Stimulated activated CD8-positive, alpha-beta memory T cell treated with anti-CD3 and anti-CD28 coated beads, Interleukin-4, amount 100 ng/mL, for 48 hours (primary cell): Measurements from ENCODE around the gene EPAS1.

Experiments used
- DNase-seq: peaks from one replicate; pipeline ENCODE4 v3.0.0-alpha.2; 2020

The EPAS1 gene

GRCh38 chr2:46273919-46274318 lies 23.3 kb upstream of the EPAS1 start:
- DNase-seq = no peak

GRCh38 chr2:46274586-46274985 lies 22.6 kb upstream of the EPAS1 start:
- DNase-seq = no peak

- peak; percentile 50 for DNase-seq
Measured at GRCh38 chr2:46275995-46276394, 21.2 kb upstream of the EPAS1 start.

GRCh38 chr2:46276642-46277041 lies 20.6 kb upstream of the EPAS1 start:
- DNase-seq = no peak

- no peak for DNase-seq
Measured at GRCh38 chr2:46277431-46278190, 19.6 kb upstream of the EPAS1 start.

- DNase-seq = no peak
Measured at GRCh38 chr2:46278952-46279351, 18.3 kb upstream of the EPAS1 start.

GRCh38 chr2:46281939-46282338 lies 15.3 kb upstream of the EPAS1 start:
- no peak for DNase-seq

- DNase-seq = no peak
Measured at GRCh38 chr2:46283693-46284092, 13.5 kb upstream of the EPAS1 start.

- DNase-seq = no peak
Measured at GRCh38 chr2:46284260-46284659, 12.9 kb upstream of the EPAS1 start.

- no peak for DNase-seq
Measured at GRCh38 chr2:46284796-46285195, 12.4 kb upstream of the EPAS1 start.

- DNase-seq = no peak
Measured at GRCh38 chr2:46286715-46287114, 10.5 kb upstream of the EPAS1 start.

GRCh38 chr2:46290078-46290477 lies 7.1 kb upstream of the EPAS1 start:
- no peak for DNase-seq

- DNase-seq = no peak
Measured at GRCh38 chr2:46293466-46293865, 3.7 kb upstream of the EPAS1 start.

GRCh38 chr2:46294176-46294836 lies 2.9 kb upstream of the EPAS1 start:
- peak; percentile 47 for DNase-seq

GRCh38 chr2:46296216-46296839 lies 879 bp upstream of the EPAS1 start:
- DNase-seq = peak; percentile 44

- DNase-seq = peak; percentile 77
Measured at GRCh38 chr2:46297546-46298271, 502 bp downstream of the EPAS1 start.

GRCh38 chr2:46298272-46298521 lies 990 bp downstream of the EPAS1 start:
- DNase-seq = no peak

- DNase-seq = peak; percentile 45
Measured at GRCh38 chr2:46298522-46299353, 1.5 kb downstream of the EPAS1 start.

GRCh38 chr2:46299365-46300263 lies 2.4 kb downstream of the EPAS1 start:
- DNase-seq = peak; percentile 36

- no peak for DNase-seq
Measured at GRCh38 chr2:46300406-46300832, 3.2 kb downstream of the EPAS1 start.

GRCh38 chr2:46302005-46302695 lies 4.9 kb downstream of the EPAS1 start:
- DNase-seq = no peak
